HepG2 (cell line): Measurements from ENCODE around the gene LRR1. TPM values are rescaled to one million over a fixed set of nuclear protein-coding genes. Genes with fewer than 3 reads are reported as not detected.
A peak's percentile ranks its signal among the peaks of the same experiment; 100 is the strongest.

Experiments used
- ATAC-seq: fragments of 200-7000 bp; cut with Tn5 transposase; 3 replicates; pipeline ENCODE4 v1.9.1; 2020; ENCODE audit warnings: mild to moderate bottlenecking, moderate library complexity
- BruUV-seq: library from RNA; stranded (reverse); fragments of 400-500 nt; replicated peaks from 2 replicates; lab custom pipeline; 2021; lab: Mats Ljungman, UMichigan
- CTCF ChIA-PET: fragments of 300-600 bp; formaldehyde crosslinking; extraction: SDS; loops from one replicate; lab custom pipeline; 2021; ENCODE audit warnings: low total read pairs, inconsistent platforms, low intra/inter-chr PET ratio; lab: Yijun Ruan, JAX
- POLR2A ChIA-PET: fragments of 350-600 bp; sonication (Branson Sonifier 250); formaldehyde crosslinking; loops from one replicate; lab custom pipeline; 2020; ENCODE audit warnings: antibody characterized with exemption, inconsistent platforms; lab: Yijun Ruan, JAX
- DNase-seq: peaks from one replicate; pipeline ENCODE4 v3.0.0-alpha.2; 2015; ENCODE audit warnings: low spot score
- FAIRE-seq: peaks from 3 replicates; lab custom pipeline; 2011; peaks lifted over from hg19 to GRCh38; lab: Jason Lieb, UNC
- H2AFZ ChIP-seq: one replicate; pipeline ENCODE4 v1.6.1; 2011; ENCODE audit warnings: low read length, inconsistent platforms
- H3K27ac ChIP-seq: fragments of 300-600 bp; 3 replicates; pipeline ENCODE4 v1.8.0; 2011; ENCODE audit warnings: mixed run types, mild to moderate bottlenecking, mixed read lengths, low read length, inconsistent platforms; ENCODE audit not compliant: insufficient read depth; ENCODE audit errors: extremely low read length
- H3K27me3 ChIP-seq, 2 experiments: fragments of 200-600 bp in 1 of 2; 2 replicates in 1 of 2; 3 replicates in 1 of 2; pipeline versions ENCODE4 v1.6.0 to v1.8.0; 2011; ENCODE audit warnings: low read length in 2 of 2, mild to moderate bottlenecking in 2 of 2, moderate library complexity in 2 of 2, inconsistent platforms in 1 of 2; ENCODE audit not compliant: insufficient read depth in 2 of 2, control insufficient read depth in 1 of 2
- H3K36me3 ChIP-seq, 2 experiments: fragments of 200-600 bp in 1 of 2; replicated peaks in 1 of 2; 2 replicates in 1 of 2; 3 replicates in 1 of 2; pipeline versions ENCODE4 v1.5.1 to v1.8.0; 2011; ENCODE audit warnings: low read length in 2 of 2, inconsistent platforms in 1 of 2; ENCODE audit not compliant: insufficient read depth in 2 of 2, control insufficient read depth in 1 of 2
- H3K4me1 ChIP-seq: 2 replicates; pipeline ENCODE4 v1.5.1; 2012; ENCODE audit warnings: low read length, inconsistent platforms; ENCODE audit not compliant: insufficient read depth
- H3K4me2 ChIP-seq: 2 replicates; pipeline ENCODE4 v1.6.0; 2011; ENCODE audit warnings: low read depth, low read length, inconsistent platforms
- H3K4me3 ChIP-seq, 3 experiments: fragments of 200-600 bp in 1 of 3; sonication (generic), shearing (Covaris generic) in 1 of 3; replicated peaks in 1 of 3; 2 replicates each; pipeline ENCODE4 v1.5.1; 2011 to 2016; ENCODE audit warnings: low read length in 3 of 3, inconsistent platforms in 2 of 3, low read depth in 2 of 3, mild to moderate bottlenecking in 2 of 3, control low read depth in 1 of 3, mixed read lengths in 1 of 3; ENCODE audit not compliant: insufficient read depth in 1 of 3
- H3K79me2 ChIP-seq: one replicate; pipeline ENCODE4 v1.6.1; 2011; ENCODE audit warnings: low read length, inconsistent platforms; ENCODE audit not compliant: insufficient read depth
- H3K9ac ChIP-seq: 2 replicates; pipeline ENCODE4 v1.6.0; 2011; ENCODE audit warnings: mild to moderate bottlenecking, low read depth, low read length, inconsistent platforms; ENCODE audit not compliant: insufficient read depth
- H3K9me3 ChIP-seq: 2 replicates; pipeline ENCODE4 v1.5.1; 2012; ENCODE audit warnings: mild to moderate bottlenecking, low read length
- H4K20me1 ChIP-seq: 2 replicates; pipeline ENCODE4 v1.6.0; 2011; ENCODE audit warnings: inconsistent platforms, mild to moderate bottlenecking, low read length, moderate library complexity; ENCODE audit not compliant: insufficient read depth
- ARNTL ChIP-seq: sonication (generic); formaldehyde crosslinking; IDR thresholded peaks from 2 replicates; pipeline ENCODE4 v1.4.0; 2020; ENCODE audit warnings: mild to moderate bottlenecking, missing genetic modification reagents
- BHLHE40 ChIP-seq: IDR thresholded peaks from 2 replicates; pipeline ENCODE4 v1.6.1; 2011; ENCODE audit warnings: low read length, improper control_type of control experiment
- CEBPG ChIP-seq: IDR thresholded peaks from 2 replicates; pipeline ENCODE4 v1.6.1; 2016
- KDM5A ChIP-seq: fragments of 200-600 bp; sonication (generic); IDR thresholded peaks from 2 replicates; pipeline ENCODE4 v1.7.0; 2018; ENCODE audit warnings: antibody characterized with exemption, mild to moderate bottlenecking, low read length, borderline replicate concordance
- RAD21 ChIP-seq: fragments of 450-650 bp; formaldehyde crosslinking; IDR thresholded peaks from 2 replicates; pipeline ENCODE4 v1.5.0; 2020; ENCODE audit warnings: mild to moderate bottlenecking
- TRIM24 ChIP-seq: sonication (generic); formaldehyde crosslinking; IDR thresholded peaks from 2 replicates; pipeline ENCODE4 v1.8.0; 2022; ENCODE audit warnings: mild to moderate bottlenecking, missing genetic modification reagents
- ZBTB39 ChIP-seq: sonication (generic); formaldehyde crosslinking; IDR thresholded peaks from 2 replicates; pipeline ENCODE4 v1.5.0; 2020; ENCODE audit warnings: missing genetic modification reagents
- ZNF430 ChIP-seq: sonication (generic); formaldehyde crosslinking; IDR thresholded peaks from 2 replicates; pipeline ENCODE4 v1.9.0; 2021; ENCODE audit warnings: mild to moderate bottlenecking, missing genetic modification reagents
- ZNF441 ChIP-seq: sonication (generic); formaldehyde crosslinking; IDR thresholded peaks from 2 replicates; pipeline ENCODE4 v1.7.0; 2021; ENCODE audit warnings: missing genetic modification reagents, borderline replicate concordance
- whole genome bisulfite sequencing: methylation state at CpG from one replicate; pipeline ENCODE4 v1.1.6; 2017; ENCODE audit warnings: low lambda C conversion rate; 5-methylcytosine and 5-hydroxymethylcytosine counted together
- in situ Hi-C: cut with HindIII; loops from 2 replicates; pipeline ENCODE4 v1.10.0; 2017; ENCODE audit warnings: low pct_unique_long_range_greater_than_20kb; ENCODE audit not compliant: extremely low pct_ligation_motif_present
- intact Hi-C: fragments of 100-400 bp; cut with micrococcal nuclease; formaldehyde crosslinking; loops from one replicate; pipeline ENCODE4 v1.10.0; 2022; ENCODE audit not compliant: unreplicated experiment
- polyA plus RNA-seq, 8 experiments: library from polyadenylated mRNA; depleted of rRNA in 3 of 8; stranded (reverse) in 7 of 8; unstranded in 1 of 8; fragments of >200 nt; fragmentation: Illumina TruSeq in 4 of 8; extraction: Trizol in 4 of 8; gene quantifications; 2 replicates each; pipeline versions ENCODE4 v1.2.1 to v1.2.3, GENCODE V29; 2011 to 2016; ENCODE audit warnings: low read depth in 4 of 8, missing spikeins in 1 of 8, mixed read lengths in 1 of 8; ENCODE audit not compliant: insufficient read depth in 1 of 8
- total RNA-seq, 5 experiments: library from RNA; depleted of rRNA; stranded (reverse); fragments of >200 nt; fragmentation: Illumina TruSeq; extraction: Trizol; gene quantifications; 2 replicates each; pipeline ENCODE4 v1.2.3, GENCODE V29; 2016; ENCODE audit warnings: low read depth in 1 of 5
- TF ChIP-seq, protein P1 (sequence below): sonication (generic); formaldehyde crosslinking; IDR thresholded peaks from 2 replicates; pipeline ENCODE4 v1.4.0; 2020; ENCODE audit warnings: missing genetic modification reagents, borderline replicate concordance

Gene LRR1
- total and polyA plus RNA-seq, 2 of the 13 experiments (the other 11 are each of a cell fraction or from before 2014, with no cell fraction given): 7.0 to 36.2 TPM

DNA sequence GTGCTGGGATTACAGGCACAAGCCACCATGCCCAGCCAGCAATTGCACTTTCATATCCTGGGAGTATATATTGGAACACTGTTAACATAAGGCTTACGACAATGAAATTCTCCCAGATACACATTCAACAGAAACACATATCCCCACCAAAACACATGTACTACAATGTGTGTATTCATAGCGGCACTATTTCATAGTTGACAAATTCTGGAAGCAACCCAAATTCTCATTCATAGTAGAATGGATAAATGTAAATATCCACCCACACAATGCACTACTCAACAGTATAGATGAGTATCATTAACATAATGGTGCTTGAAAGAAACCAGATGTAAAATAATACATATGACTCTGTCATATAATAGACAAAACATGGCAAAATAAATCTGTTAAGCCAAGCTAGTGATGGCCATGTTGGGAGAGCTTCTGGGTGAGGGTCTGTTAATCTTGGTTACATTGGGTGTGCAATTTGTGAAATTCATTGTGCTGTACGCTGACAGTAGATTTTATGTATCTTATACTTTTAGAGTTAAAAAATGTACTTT is 38.9 kb downstream of the LRR1 start:
- POLR2A ChIA-PET: interaction anchor here (1.1 to 2.2 kb wide), 2 partner anchors 17 to 132 kb away, joined by 4 to 10 read pairs; partner anchors contain the start of genes MGAT2 and RPL36AL
- DNase-seq (no peak), ATAC-seq (no peak), FAIRE-seq (no peak)
- Histone ChIP-seq H3K27me3 (no peaks in the 10 kb centered on the region; a peak in 1 of 5 replicates), H3K79me2 (peaks cover 45% of the 10 kb centered on the region), H3K9ac (no peak overlapping the region), H3K9me3 (no peaks in the 10 kb centered on the region), H3K27ac (no peak overlapping the region), H3K4me3 (no peak overlapping the region), H2AFZ (no peak overlapping the region), H3K4me2 (no peak overlapping the region), H3K4me1 (peaks cover 63% of the 10 kb centered on the region), H4K20me1 (peaks cover 4% of the 10 kb centered on the region; the same call in 1 of the 2 replicates), H3K36me3 (peaks cover 0 to 8% of the 10 kb centered on the region in 2 experiments; a peak in 2 of 5 replicates)
- in situ Hi-C loops: loop anchor here (10.0 kb wide), 1 partner anchor 197 kb away; no protein-coding TSS in a partner anchor
- TF ChIP-seq TRIM24 (CRISPR knock-in tag) (no peak), BHLHE40 (no peak)
- TF ChIP-seq, protein P1, sequence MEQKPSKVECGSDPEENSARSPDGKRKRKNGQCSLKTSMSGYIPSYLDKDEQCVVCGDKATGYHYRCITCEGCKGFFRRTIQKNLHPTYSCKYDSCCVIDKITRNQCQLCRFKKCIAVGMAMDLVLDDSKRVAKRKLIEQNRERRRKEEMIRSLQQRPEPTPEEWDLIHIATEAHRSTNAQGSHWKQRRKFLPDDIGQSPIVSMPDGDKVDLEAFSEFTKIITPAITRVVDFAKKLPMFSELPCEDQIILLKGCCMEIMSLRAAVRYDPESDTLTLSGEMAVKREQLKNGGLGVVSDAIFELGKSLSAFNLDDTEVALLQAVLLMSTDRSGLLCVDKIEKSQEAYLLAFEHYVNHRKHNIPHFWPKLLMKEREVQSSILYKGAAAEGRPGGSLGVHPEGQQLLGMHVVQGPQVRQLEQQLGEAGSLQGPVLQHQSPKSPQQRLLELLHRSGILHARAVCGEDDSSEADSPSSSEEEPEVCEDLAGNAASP: no peak
- CTCF ChIA-PET: no interaction called here
- WGBS: 100% methylated on average over 3 of the region's 3 CpGs
- intact Hi-C loops: no loop called here
- no TSS peak for BruUV-seq

- in situ Hi-C loops: no loop called here
- FAIRE-seq (no peak), DNase-seq (no peak), ATAC-seq (peak; percentile 9)
- H3K4me2 ChIP-seq: peak overlapping the region; percentile 77
- H3K4me3 ChIP-seq: no peak overlapping the region; a peak in 1 of 6 replicates
- peak overlapping the region; percentile 37; the same call in 1 of the 2 replicates for H3K9ac ChIP-seq
- H3K27ac ChIP-seq: peak overlapping the region; percentile 70
- intact Hi-C loops: loop anchor here (5.0 kb wide), 1 partner anchor 52 kb away; the partner anchor contains the start of gene KLHDC1
- peaks cover 66% of the 10 kb centered on the region for H3K4me1 ChIP-seq
- H4K20me1 ChIP-seq: peaks cover 4% of the 10 kb centered on the region; the same call in 1 of the 2 replicates
- no TSS peak for BruUV-seq
- WGBS: 85% methylated on average over 7 of the region's 7 CpGs
- peaks cover 29% of the 10 kb centered on the region for H3K79me2 ChIP-seq
- ChIA-PET POLR2A (interaction anchor here (1.2 to 2.3 kb wide), 3 partner anchors 21 to 346 kb away, joined by 4 to 10 read pairs (median 4); partner anchors contain the start of genes KLHDC2 and RPL36AL), CTCF (no interaction called here)
- H3K9me3 ChIP-seq: no peaks in the 10 kb centered on the region
- no peak overlapping the region for H2AFZ ChIP-seq
- peaks cover 0 to 13% of the 10 kb centered on the region in 2 experiments; a peak in 2 of 5 replicates for H3K36me3 ChIP-seq
- H3K27me3 ChIP-seq: no peaks in the 10 kb centered on the region
- TF ChIP-seq ZBTB39 (CRISPR knock-in tag): no peak
- 0 out of 2 replicates have a peak, but pooled peaks have one; percentile 15 for TF ChIP-seq ARNTL (CRISPR knock-in tag)
- TF ChIP-seq RAD21: no peak
- TF ChIP-seq KDM5A: no peak
- 0 out of 2 replicates have a peak, but pooled peaks have one; percentile 15 for TF ChIP-seq ZNF430 (CRISPR knock-in tag)
- TF ChIP-seq ZNF441: 0 out of 2 replicates have a peak, but pooled peaks have one; percentile 29
- TF ChIP-seq CEBPG: peak; percentile 83
These were observed 42.0 kb downstream of the LRR1 start for GRCh38 chr14:49640540-49641417.
